ENCODE data around the gene GMEB2. TPM values are rescaled to one million over a fixed set of nuclear protein-coding genes. Genes with fewer than 3 reads are reported as not detected.
"Not testable (repeated sequence)": the region's sequence is repeated elsewhere in the genome, so short reads cannot be mapped to it uniquely, and the experiment has no call there.

The GMEB2 gene
- total RNA-seq, 1 experiment from 2014 or later = 42.5 TPM

DNA sequence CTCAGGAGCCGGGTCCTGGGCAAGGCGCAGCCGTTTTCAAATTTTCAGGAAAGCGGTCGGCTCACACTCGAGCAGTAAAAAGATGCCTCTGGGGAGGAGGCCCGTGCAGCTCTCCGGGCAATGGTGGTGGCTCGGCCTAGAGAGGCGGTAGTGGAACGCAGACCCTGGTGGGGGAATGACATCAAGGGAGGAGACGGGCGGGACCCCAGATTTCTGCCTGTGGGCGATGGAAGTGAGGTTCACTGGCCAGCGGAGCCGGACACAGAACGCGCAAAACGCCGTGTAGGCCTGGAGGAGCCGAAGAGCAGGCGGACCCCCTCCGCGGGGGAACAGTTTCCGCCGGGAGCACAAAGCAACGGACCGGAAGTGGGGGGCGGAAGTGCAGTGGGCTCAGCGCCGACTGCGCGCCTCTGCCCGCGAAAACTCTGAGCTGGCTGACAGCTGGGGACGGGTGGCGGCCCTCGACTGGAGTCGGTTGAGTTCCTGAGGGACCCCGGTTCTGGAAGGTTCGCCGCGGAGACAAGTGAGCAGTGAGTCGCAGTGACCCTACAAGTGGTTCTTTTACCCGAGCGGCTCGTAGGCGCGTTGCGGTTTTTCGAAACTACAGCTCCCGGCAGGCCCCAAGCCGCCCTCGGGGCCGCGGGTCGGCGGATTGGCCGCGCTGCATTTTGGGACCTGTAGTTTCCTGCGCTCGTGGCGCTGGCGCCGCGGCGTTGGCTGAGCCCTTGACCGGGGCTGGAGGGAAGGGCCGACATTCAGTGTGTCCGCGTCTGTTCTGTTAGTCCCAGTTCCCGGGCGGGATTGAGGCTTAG is 31.2 kb upstream of the GMEB2 start, which contains the start of gene RTEL1:
Gene RTEL1, plus strand, starts transcription at position 376 of the 812 bp plus-strand sequence. CDS start 1,091 bp downstream, outside the sequence.
- DNase-seq (ENCODE audit: low spot score) = peak; percentile 98

DNA sequence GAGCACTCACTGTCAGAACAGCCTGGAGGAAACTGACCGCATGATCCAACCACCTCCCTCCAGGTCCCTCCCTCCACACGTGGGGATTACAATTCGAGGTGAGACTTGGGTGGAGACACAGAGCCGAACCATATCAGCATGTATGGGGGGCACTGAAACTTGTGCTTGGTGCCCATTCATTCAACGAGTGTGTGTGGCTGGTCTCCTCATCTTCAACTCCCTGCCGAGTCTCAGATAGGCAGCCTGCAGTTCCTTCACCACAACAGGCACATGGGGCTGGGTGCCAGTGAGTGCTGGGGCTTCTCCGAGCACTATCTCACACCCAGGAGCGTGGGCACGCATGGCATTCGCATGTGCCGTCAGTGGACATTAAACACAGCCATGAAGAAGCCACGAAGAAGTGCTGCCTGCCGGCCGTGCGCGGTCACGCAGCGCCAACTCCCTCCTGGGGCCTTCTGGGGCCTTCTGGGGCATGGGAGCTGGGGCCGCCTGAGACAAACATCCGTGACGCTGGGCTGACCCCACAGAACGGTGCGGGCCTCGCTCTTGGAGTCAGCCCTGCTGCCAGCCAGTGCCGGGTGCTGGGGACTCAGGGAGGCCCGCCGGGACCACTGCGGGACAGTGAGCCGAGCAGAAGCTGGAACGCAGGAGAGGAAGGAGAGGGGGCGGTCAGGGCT is 30.5 kb upstream of the GMEB2 start:
- no peak for DNase-seq (ENCODE audit: low spot score)

GRCh38 chr20:63656451-63656850 is 29.6 kb upstream of the GMEB2 start:
- DNase-seq (ENCODE audit: low spot score) = no peak

- DNase-seq (ENCODE audit: low spot score) = no peak
These were observed 28.3 kb upstream of the GMEB2 start for GRCh38 chr20:63655249-63655648.

GRCh38 chr20:63653974-63654668 is 27.2 kb upstream of the GMEB2 start:
- DNase-seq (ENCODE audit: low spot score) = no peak

DNA sequence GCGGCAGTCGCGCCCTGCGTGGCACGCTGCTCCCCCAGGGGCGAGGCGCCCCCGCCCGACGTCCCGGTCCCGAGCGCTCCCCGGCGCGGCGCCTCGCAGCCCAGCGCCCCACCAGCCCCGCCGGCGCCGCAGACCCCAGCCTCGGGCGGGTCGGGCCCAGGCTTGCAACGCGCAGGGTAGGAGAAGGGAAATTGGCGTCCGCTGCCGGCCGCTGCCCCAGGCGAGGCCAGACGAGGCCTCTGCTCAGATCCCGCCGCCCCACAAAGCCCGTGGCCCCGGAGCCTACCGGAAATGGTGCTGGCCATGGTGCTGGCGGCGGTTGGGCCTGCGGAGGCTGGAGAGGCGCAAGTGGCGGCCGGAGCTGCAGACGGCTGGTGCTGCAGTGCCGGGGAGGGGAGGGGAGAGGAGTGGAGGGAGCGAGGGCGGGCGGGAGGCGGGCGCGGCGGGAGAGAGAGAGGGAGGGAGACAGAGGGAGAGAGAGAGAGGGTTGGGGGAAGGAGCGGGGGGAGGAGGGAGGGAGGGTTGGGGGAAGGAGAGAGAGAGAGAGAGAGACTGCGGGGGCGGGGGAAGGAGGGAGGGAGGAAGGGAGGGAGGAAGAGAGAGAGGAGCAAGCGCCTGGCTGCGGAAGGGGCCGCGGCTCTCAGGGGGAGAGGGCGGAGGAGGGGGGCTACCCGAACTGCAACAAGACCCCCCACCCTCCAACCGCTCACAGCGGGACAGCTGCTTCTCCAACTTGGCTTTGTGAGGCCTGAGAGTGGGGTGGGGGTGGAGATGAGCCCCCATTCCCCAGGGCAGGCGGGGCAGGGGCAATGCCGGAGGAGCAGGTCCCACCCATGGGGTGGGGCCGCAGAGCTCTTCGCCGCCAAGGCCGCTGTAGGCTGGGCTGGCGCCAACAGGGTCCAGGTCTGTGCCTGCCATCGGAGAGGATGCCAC is 26.4 kb upstream of the GMEB2 start, which contains the start of gene STMN3:
Gene STMN3, minus strand, starts transcription at position 384 of the 933 bp plus-strand sequence. Its CDS starts 79 bp downstream, at position 305.
- peak; percentile 65 for DNase-seq (ENCODE audit: low spot score)

- no peak for DNase-seq (ENCODE audit: low spot score)
These were observed 25.5 kb upstream of the GMEB2 start for GRCh38 chr20:63652192-63652980.

GRCh38 chr20:63651942-63652191 is 25.0 kb upstream of the GMEB2 start:
- DNase-seq (ENCODE audit: low spot score) = no peak

DNA sequence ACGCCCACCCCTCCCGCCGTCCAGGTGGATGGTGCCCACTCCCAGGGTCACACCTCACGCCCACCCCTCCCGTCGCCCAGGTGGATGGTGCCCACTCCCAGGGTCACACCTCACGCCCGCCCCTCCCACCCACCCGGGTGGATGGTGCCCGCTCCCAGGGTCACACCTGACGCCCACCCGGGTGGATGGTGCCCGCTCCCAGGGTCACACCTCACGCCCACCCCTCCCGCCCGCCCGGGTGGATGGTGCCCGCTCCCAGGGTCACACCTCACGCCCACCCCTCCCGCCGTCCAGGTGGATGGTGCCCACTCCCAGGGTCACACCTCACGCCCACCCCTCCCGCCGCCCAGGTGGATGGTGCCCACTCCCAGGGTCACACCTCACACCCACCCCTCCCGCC is 23.6 kb upstream of the GMEB2 start:
- DNase-seq (ENCODE audit: low spot score) = not testable (repeated sequence)

- no peak for DNase-seq (ENCODE audit: low spot score)
These were observed 22.1 kb upstream of the GMEB2 start for GRCh38 chr20:63648895-63649589.

DNA sequence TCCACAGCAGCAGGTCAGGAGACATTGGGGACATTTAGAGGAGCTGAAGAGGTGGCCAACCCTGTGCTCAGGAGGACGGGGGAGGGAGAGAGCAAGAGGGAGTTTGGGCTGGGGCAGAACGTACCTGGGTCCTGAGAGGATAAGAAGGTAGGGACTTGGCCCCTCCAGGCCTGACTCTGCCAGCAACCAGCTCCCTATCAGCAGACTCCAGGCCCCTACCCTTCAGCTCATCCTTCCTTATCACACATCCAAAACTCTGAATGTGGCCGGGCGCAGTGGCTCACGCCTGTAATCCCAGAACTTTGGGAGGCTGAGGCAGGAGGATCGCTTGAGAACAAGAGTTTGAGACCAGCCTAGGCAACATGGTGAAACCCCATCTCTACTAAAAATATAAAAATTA is 21.3 kb upstream of the GMEB2 start:
- DNase-seq (ENCODE audit: low spot score) = no peak

DNA sequence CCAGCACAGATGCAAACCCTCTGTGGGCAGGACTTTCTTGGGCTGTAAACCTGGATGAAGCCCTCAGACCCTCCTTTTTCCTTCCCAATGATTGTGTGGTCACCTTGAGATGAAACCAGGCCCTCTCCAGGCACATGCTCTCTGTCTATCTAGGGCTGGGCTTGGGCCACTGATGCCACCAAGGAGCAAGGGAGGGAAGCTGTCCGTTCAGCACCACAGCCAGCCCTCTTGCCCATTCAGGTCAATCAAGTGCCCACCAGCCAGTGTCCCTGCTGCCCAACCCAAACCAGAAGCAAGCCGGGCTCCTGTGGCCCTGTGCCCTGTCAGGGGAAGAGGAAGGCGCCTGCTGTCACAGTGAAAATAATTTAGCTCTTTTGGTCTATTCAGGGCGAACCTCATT is 18.3 kb upstream of the GMEB2 start:
- DNase-seq (ENCODE audit: low spot score) = no peak

DNA sequence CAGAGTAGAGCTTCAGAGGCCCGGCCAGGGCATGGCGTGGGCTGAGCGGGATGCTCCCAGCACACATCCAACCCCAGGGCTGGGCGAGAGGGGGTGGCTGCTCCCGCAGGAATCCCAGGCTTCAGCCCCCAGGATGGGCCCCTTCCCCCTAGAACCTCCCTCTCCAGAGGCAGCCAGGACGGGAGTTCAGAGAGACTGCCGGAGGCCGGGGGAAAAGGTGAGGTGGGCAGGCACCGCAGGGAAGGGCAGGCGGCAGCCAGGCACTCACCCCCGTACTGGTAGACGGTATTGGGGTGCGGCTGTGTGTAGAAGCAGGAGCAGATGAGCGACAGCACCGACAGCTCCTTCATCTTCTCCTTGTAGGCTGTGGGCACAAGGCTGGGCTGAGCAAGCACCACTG is 17.0 kb upstream of the GMEB2 start:
- no peak for DNase-seq (ENCODE audit: low spot score)

- DNase-seq (ENCODE audit: low spot score) = no peak
These were observed 16.6 kb upstream of the GMEB2 start for GRCh38 chr20:63643499-63643898.

DNA sequence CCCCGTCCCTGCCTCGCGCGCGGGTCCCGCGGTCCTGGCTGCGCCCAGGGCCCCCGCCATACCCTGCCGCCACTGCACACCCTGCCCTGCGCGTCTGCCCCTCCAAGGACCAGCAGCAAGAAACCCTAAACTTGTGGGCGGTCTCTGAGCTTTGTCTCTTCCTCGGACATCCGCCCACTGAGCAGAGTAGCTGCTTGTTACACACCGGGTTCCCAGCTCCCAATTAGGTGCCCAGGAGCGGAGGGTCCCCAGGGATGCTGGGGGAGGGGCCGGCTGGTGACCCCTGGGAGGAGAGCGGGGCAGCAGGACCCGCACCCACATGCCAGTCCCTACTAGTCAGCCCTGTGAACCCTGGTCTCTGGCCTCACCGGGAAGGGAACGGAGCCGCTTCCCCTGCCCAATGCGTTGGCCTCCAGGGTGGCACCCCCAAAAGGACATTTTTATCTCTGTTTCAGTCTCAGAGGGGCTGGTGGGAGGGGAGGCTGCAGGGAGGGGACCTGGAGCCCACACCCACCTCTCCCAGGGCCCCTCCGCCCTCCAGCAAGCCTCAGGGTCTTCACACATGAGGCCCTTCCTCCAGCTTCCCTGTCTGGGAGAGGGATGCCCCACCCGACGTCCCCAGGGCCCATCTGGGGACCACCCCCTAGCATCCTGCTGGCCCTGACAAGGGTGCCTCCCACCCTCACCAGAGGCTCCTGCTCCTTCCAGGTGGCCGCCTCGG is 15.8 kb upstream of the GMEB2 start:
- no peak for DNase-seq (ENCODE audit: low spot score)

- peak; percentile 97 for DNase-seq (ENCODE audit: low spot score)
These were observed 15.1 kb upstream of the GMEB2 start for GRCh38 chr20:63641792-63642523.

- peak; percentile 58 for DNase-seq (ENCODE audit: low spot score)
These were observed 14.4 kb upstream of the GMEB2 start for GRCh38 chr20:63641146-63641791.

GRCh38 chr20:63640686-63641085 is 13.8 kb upstream of the GMEB2 start:
- DNase-seq (ENCODE audit: low spot score) = not testable (repeated sequence)

Measured in HT-29 (cell line).